B cell (primary cell): ENCODE results near the gene ACY1.

ENCODE experiments used
- CTCF ChIP-seq: fragments of 200-600 bp; IDR thresholded peaks from one replicate; pipeline ENCODE4 v1.8.0; 2022; ENCODE audit warnings: antibody characterized with exemption, mild to moderate bottlenecking
- EZH2 ChIP-seq: IDR thresholded peaks from 2 replicates; pipeline ENCODE4 v1.6.1; 2012; ENCODE audit warnings: borderline replicate concordance, low read depth, mild to moderate bottlenecking, moderate library complexity, low read length; ENCODE audit not compliant: insufficient read depth, poor library complexity, severe bottlenecking

DNA sequence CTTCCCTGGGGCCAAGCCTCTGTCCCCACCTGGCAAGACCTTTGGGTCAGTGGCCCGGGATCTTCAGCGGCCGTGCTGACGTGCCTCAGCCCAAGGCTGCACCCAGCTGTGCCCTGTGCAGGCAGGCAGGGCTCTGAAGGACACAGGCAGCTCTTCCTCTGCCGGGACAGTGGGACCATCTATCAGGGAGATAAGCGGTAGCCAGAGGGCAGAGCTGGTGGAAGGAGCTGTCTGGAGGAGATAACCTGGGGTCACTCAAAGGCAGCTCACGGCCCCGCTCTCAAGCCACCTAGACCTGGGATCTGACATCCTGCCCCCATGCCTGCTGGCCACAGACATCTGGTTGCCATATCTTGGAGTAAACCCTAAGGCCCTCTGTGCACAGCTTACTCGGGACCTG lies 45.7 kb downstream of the ACY1 start:
- no peak for TF ChIP-seq CTCF
- TF ChIP-seq EZH2, result no peak
